Liver (tissue), 9 donors: ENCODE measurements around the gene ZBTB4. TPM values are rescaled to one million over a fixed set of nuclear protein-coding genes. Genes with fewer than 3 reads are reported as not detected.

Experiments used
- DNase-seq: peaks from one replicate; pipeline ENCODE4 v3.0.0-alpha.2; 2017; ENCODE audit warnings: low spot score
- H3K27ac ChIP-seq, 2 donors: one replicate each; pipeline ENCODE4 v1.7.0; 2013; ENCODE audit warnings: inconsistent platforms in 2 of 2, low read length in 2 of 2, control low read depth in 1 of 2, low read depth in 1 of 2, mild to moderate bottlenecking in 1 of 2
- H3K27me3 ChIP-seq, 4 donors: one replicate each; pipeline versions ENCODE4 v1.6.1 to v1.7.0; 2013; ENCODE audit warnings: low read length in 3 of 4, inconsistent platforms in 1 of 4, mild to moderate bottlenecking in 1 of 4, moderate library complexity in 1 of 4; ENCODE audit not compliant: control insufficient read depth in 4 of 4, insufficient read depth in 4 of 4
- H3K36me3 ChIP-seq, 4 donors: one replicate each; pipeline versions ENCODE4 v1.6.1 to v1.7.0; 2013; ENCODE audit warnings: low read length in 3 of 4, mild to moderate bottlenecking in 3 of 4, low read depth in 1 of 4, moderate library complexity in 1 of 4; ENCODE audit not compliant: control insufficient read depth in 4 of 4, insufficient read depth in 3 of 4
- H3K4me1 ChIP-seq, 4 donors: one replicate each; pipeline versions ENCODE4 v1.6.1 to v1.7.0; 2013; ENCODE audit warnings: low read length in 3 of 4, mild to moderate bottlenecking in 3 of 4, moderate library complexity in 1 of 4; ENCODE audit not compliant: control insufficient read depth in 4 of 4, insufficient read depth in 4 of 4
- H3K4me3 ChIP-seq, 3 donors: one replicate each; pipeline versions ENCODE4 v1.6.1 to v1.7.0; 2013; ENCODE audit warnings: low read length in 3 of 3, control low read depth in 1 of 3, low read depth in 1 of 3, mild to moderate bottlenecking in 1 of 3
- H3K9ac ChIP-seq, 2 donors: one replicate each; pipeline ENCODE4 v1.7.0; 2013; ENCODE audit warnings: low read length in 2 of 2, mild to moderate bottlenecking in 2 of 2, moderate library complexity in 2 of 2, control low read depth in 1 of 2, low read depth in 1 of 2
- H3K9me3 ChIP-seq, 4 donors: one replicate each; pipeline versions ENCODE4 v1.6.1 to v1.7.0; 2013; ENCODE audit warnings: low read length in 3 of 4; ENCODE audit not compliant: control insufficient read depth in 4 of 4
- ATF3 ChIP-seq: IDR thresholded peaks from 2 replicates; pipeline ENCODE4 v1.6.1; 2016; ENCODE audit warnings: antibody characterized with exemption
- EGR1 ChIP-seq, 2 donors: IDR thresholded peaks; 2 replicates each; pipeline ENCODE4 v1.6.1; 2016 to 2018; ENCODE audit warnings: antibody characterized with exemption in 2 of 2, low read depth in 2 of 2
- FOXA1 ChIP-seq: IDR thresholded peaks from 2 replicates; pipeline ENCODE4 v1.6.1; 2016; ENCODE audit warnings: antibody characterized with exemption
- FOXA2 ChIP-seq: IDR thresholded peaks from 2 replicates; pipeline ENCODE4 v1.6.1; 2016; ENCODE audit warnings: antibody characterized with exemption
- GABPA ChIP-seq, 2 donors: IDR thresholded peaks in 1 of 2; conservative IDR thresholded peaks in 1 of 2; 2 replicates each; pipeline ENCODE4 v1.6.1; 2016; ENCODE audit warnings: antibody characterized with exemption in 2 of 2, mild to moderate bottlenecking in 1 of 2, moderate library complexity in 1 of 2
- HNF4G ChIP-seq: IDR thresholded peaks from 2 replicates; pipeline ENCODE4 v1.6.1; 2016; ENCODE audit warnings: antibody characterized with exemption
- JUND ChIP-seq, 2 donors: IDR thresholded peaks; 2 replicates each; pipeline ENCODE4 v1.6.1; 2016; ENCODE audit warnings: antibody characterized with exemption in 2 of 2
- NR2F2 ChIP-seq: IDR thresholded peaks from 2 replicates; pipeline ENCODE4 v1.6.1; 2016; ENCODE audit warnings: antibody characterized with exemption
- REST ChIP-seq: IDR thresholded peaks from 2 replicates; pipeline ENCODE4 v1.6.1; 2016; ENCODE audit warnings: antibody characterized with exemption, mild to moderate bottlenecking
- SP1 ChIP-seq: IDR thresholded peaks from 2 replicates; pipeline ENCODE4 v1.6.1; 2018; ENCODE audit warnings: antibody characterized with exemption, mild to moderate bottlenecking
- ZBTB33 ChIP-seq: IDR thresholded peaks from 2 replicates; pipeline ENCODE4 v1.6.1; 2016; ENCODE audit warnings: antibody characterized with exemption
- WGBS: extraction: QIAGEN DNeasy Blood & Tissue Kit; methylation state at CpG from one replicate; pipeline ENCODE4 v1.1.7; 2013; 5-methylcytosine and 5-hydroxymethylcytosine counted together
- polyA plus RNA-seq, 2 donors: library from polyadenylated mRNA; stranded (reverse) in 1 of 2; unstranded in 1 of 2; fragments of 200-250 nt in 1 of 2; fragments of >200 nt in 1 of 2; fragmentation: Nextera tagmentation in 1 of 2; extraction: Ambion mirVana in 1 of 2; gene quantifications; one replicate each; pipeline versions ENCODE4 v1.2.1 to v1.2.3, GENCODE V29; 2013 to 2015
- total RNA-seq, 2 donors: library from RNA; depleted of rRNA; stranded (reverse); fragments of >200 nt; gene quantifications; one replicate each; pipeline ENCODE4 v1.2.3, GENCODE V29; 2014
- TF ChIP-seq, protein P1 (sequence below): fragments of 150-350 bp; IDR thresholded peaks from 2 replicates; pipeline ENCODE4 v1.5.1; 2017; ENCODE audit warnings: improper control_type of control experiment, low read depth, low read length; ENCODE audit not compliant: missing input control
- donor health status: healthy.
- donor health status: healthy.
- donor health status: healthy.
- donor health status: healthy.
- donor health status: healthy.

The ZBTB4 gene
- total and polyA plus RNA-seq, 4 donors = 1.5 to 6.0 (median 5.1) TPM

- WGBS = 86% methylated on average over 8 of the region's 8 CpGs
- no peak for DNase-seq
- peaks cover 8 to 43% (median 29%) of the 10 kb centered on the region in 4 donors for H3K4me1 ChIP-seq
Observed at GRCh38 chr17:7490144-7490543, 10.7 kb upstream of the ZBTB4 start.

GRCh38 chr17:7486181-7486580 lies 6.8 kb upstream of the ZBTB4 start:
- no peak for DNase-seq
- Histone ChIP-seq H3K27ac (no peak overlapping the region), H3K9me3 (no peaks in the 10 kb centered on the region), H3K9ac (peak overlapping the region in 1 of 2 donors; percentile 45), H3K4me1 (peaks cover 9 to 47% (median 26%) of the 10 kb centered on the region in 4 donors), H3K4me3 (peak overlapping the region in 1 of 3 donors; percentile 33), H3K36me3 (peaks cover 0 to 4% (median under 1%) of the 10 kb centered on the region in 4 donors), H3K27me3 (no peaks in the 10 kb centered on the region)
- 52% methylated on average over 3 of the region's 3 CpGs for WGBS
- no peak for TF ChIP-seq ZBTB33
- no peak for TF ChIP-seq JUND (IDR thresholded peaks at IDR 0.05)
- no peak for TF ChIP-seq NR2F2
- TF ChIP-seq HNF4G = no peak
- no peak for TF ChIP-seq REST
- TF ChIP-seq, protein P1, sequence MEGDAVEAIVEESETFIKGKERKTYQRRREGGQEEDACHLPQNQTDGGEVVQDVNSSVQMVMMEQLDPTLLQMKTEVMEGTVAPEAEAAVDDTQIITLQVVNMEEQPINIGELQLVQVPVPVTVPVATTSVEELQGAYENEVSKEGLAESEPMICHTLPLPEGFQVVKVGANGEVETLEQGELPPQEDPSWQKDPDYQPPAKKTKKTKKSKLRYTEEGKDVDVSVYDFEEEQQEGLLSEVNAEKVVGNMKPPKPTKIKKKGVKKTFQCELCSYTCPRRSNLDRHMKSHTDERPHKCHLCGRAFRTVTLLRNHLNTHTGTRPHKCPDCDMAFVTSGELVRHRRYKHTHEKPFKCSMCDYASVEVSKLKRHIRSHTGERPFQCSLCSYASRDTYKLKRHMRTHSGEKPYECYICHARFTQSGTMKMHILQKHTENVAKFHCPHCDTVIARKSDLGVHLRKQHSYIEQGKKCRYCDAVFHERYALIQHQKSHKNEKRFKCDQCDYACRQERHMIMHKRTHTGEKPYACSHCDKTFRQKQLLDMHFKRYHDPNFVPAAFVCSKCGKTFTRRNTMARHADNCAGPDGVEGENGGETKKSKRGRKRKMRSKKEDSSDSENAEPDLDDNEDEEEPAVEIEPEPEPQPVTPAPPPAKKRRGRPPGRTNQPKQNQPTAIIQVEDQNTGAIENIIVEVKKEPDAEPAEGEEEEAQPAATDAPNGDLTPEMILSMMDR = no peak
- no peak for TF ChIP-seq FOXA2
- TF ChIP-seq ATF3 = no peak

More at GRCh38 chr17:7490144-7490543, 10.7 kb upstream of the ZBTB4 start:
- no peak overlapping the region for H3K27ac ChIP-seq
- no peaks in the 10 kb centered on the region for H3K27me3 ChIP-seq
- no peak for TF ChIP-seq FOXA1
- TF ChIP-seq GABPA (IDR thresholded peaks at IDR 0.05 in 1 of 2, conservative IDR thresholded peaks at IDR 0.05 in 1 of 2) = no peak
- TF ChIP-seq, protein P1 = no peak
- TF ChIP-seq SP1 = no peak
- no peak for TF ChIP-seq EGR1 (IDR thresholded peaks at IDR 0.05; ENCODE audit: low read depth in 2 of 2)
- no peak for TF ChIP-seq NR2F2
- no peaks in the 10 kb centered on the region for H3K9me3 ChIP-seq
- no peak overlapping the region for H3K9ac ChIP-seq
- H3K4me3 ChIP-seq = no peak overlapping the region
- peaks cover 0 to 4% (median under 1%) of the 10 kb centered on the region in 4 donors for H3K36me3 ChIP-seq
